Lung (tissue), 12 donors: ENCODE results near the gene TMEM30B. TPM values are rescaled to one million over a fixed set of nuclear protein-coding genes. Genes with fewer than 3 reads are reported as not detected.
A peak's percentile ranks its signal among the peaks of the same experiment; 100 is the strongest.

Experiments used
- ATAC-seq: fragments of 200-7000 bp; cut with Tn5 transposase; one replicate; pipeline ENCODE4 v1.9.1; 2020; ENCODE audit warnings: moderate number of reproducible peaks; ENCODE audit not compliant: insufficient read depth, low FRiP score
- DNase-seq, 3 donors: peaks; one replicate each; pipeline ENCODE4 v3.0.0-alpha.2; 2013 to 2017
- H3K27ac ChIP-seq, 2 donors: one replicate each; pipeline ENCODE4 v1.5.1; 2013; ENCODE audit warnings: mild to moderate bottlenecking in 2 of 2, moderate library complexity in 2 of 2, control low read depth in 1 of 2, inconsistent platforms in 1 of 2, low read depth in 1 of 2, low read length in 1 of 2
- H3K27me3 ChIP-seq, 3 donors: one replicate each; pipeline ENCODE4 v1.5.1; 2013; ENCODE audit warnings: low read length in 2 of 3; ENCODE audit not compliant: control insufficient read depth in 3 of 3, insufficient read depth in 3 of 3
- H3K36me3 ChIP-seq, 4 donors: one replicate each; pipeline ENCODE4 v1.5.1; 2013; ENCODE audit warnings: low read length in 4 of 4, mild to moderate bottlenecking in 1 of 4, moderate library complexity in 1 of 4; ENCODE audit not compliant: control insufficient read depth in 4 of 4, insufficient read depth in 4 of 4
- H3K4me1 ChIP-seq, 5 donors: one replicate each; pipeline ENCODE4 v1.5.1; 2013; ENCODE audit warnings: low read length in 5 of 5, mild to moderate bottlenecking in 2 of 5, moderate library complexity in 1 of 5; ENCODE audit not compliant: control insufficient read depth in 5 of 5, insufficient read depth in 5 of 5
- H3K4me3 ChIP-seq: one replicate; pipeline ENCODE4 v1.5.1; 2013; ENCODE audit warnings: mild to moderate bottlenecking, control low read depth, moderate library complexity
- H3K9ac ChIP-seq, 2 donors: one replicate each; pipeline ENCODE4 v1.5.1; 2013; ENCODE audit warnings: low read length in 2 of 2, control low read depth in 1 of 2; ENCODE audit not compliant: insufficient read depth in 1 of 2
- H3K9me3 ChIP-seq, 4 donors: one replicate each; pipeline ENCODE4 v1.5.1; 2013; ENCODE audit warnings: low read length in 3 of 4, mild to moderate bottlenecking in 1 of 4, moderate library complexity in 1 of 4; ENCODE audit not compliant: control insufficient read depth in 4 of 4, insufficient read depth in 3 of 4
- CTCF ChIP-seq: IDR thresholded peaks from 2 replicates; pipeline ENCODE4 v1.5.1; 2012; ENCODE audit warnings: mild to moderate bottlenecking; ENCODE audit errors: control extremely low read depth, extremely low read depth
- WGBS, 2 donors: extraction: QIAGEN DNeasy Blood & Tissue Kit; methylation state at CpG; one replicate each; pipeline ENCODE4 v1.1.7; 2013; 5-methylcytosine and 5-hydroxymethylcytosine counted together
- polyA plus RNA-seq, 2 donors: library from polyadenylated mRNA; stranded (reverse); fragments of 200-250 nt; gene quantifications; one replicate each; pipeline ENCODE4 v1.2.1, GENCODE V29; 2013
- total RNA-seq, 2 donors: library from RNA; depleted of rRNA in 1 of 2; stranded (reverse); fragments of >200 nt in 1 of 2; gene quantifications; one replicate each; pipeline ENCODE4 v1.2.1, GENCODE V29; 2014 to 2021
- donor health status: control.
- donor health status: control.
- donor health status: Bipolar disorder and iron deficiency.
- donor health status: healthy.
- donor health status: DM: yes; HTN: yes; CAD: no.

TMEM30B gene
- total and polyA plus RNA-seq, 4 donors = 14.4 to 24.3 (median 20.1) TPM

- H3K9me3 ChIP-seq = no peaks in the 10 kb centered on the region
- H3K36me3 ChIP-seq = no peaks in the 10 kb centered on the region
- H3K4me3 ChIP-seq = no peak overlapping the region
- peaks cover 0 to 10% (median 2%) of the 10 kb centered on the region in 5 donors for H3K4me1 ChIP-seq
- no peak overlapping the region for H3K9ac ChIP-seq
- peaks cover 0 to 7% (median 5%) of the 10 kb centered on the region in 3 donors for H3K27me3 ChIP-seq
- TF ChIP-seq CTCF = no peak
- ATAC-seq (no peak), DNase-seq (peak; percentile 26 to 77 (median 74))
- H3K27ac ChIP-seq = no peak overlapping the region
- 56 to 71% methylated on average over 11 of the region's 11 CpGs for WGBS, 2 donors
Measured at GRCh38 chr14:61266891-61267740, 14.0 kb downstream of the TMEM30B start.

- H3K27me3 ChIP-seq = peaks cover 0 to 5% (median 5%) of the 10 kb centered on the region in 3 donors
- no peak overlapping the region for H3K9ac ChIP-seq
- no peak overlapping the region for H3K4me3 ChIP-seq
- DNase-seq (no peak), ATAC-seq (no peak)
- peaks cover 0 to 10% (median 2%) of the 10 kb centered on the region in 5 donors for H3K4me1 ChIP-seq
- TF ChIP-seq CTCF = no peak
- 81 to 84% methylated on average over 4 of the region's 4 CpGs for whole genome bisulfite sequencing, 2 donors
- H3K36me3 ChIP-seq = no peaks in the 10 kb centered on the region
- no peak overlapping the region for H3K27ac ChIP-seq
- no peaks in the 10 kb centered on the region for H3K9me3 ChIP-seq
Measured at GRCh38 chr14:61266436-61266835, 14.7 kb downstream of the TMEM30B start.

- no peak overlapping the region for H3K4me3 ChIP-seq
- ATAC-seq (no peak), DNase-seq (no peak)
- no peaks in the 10 kb centered on the region for H3K9me3 ChIP-seq
- H3K9ac ChIP-seq = no peak overlapping the region
- H3K4me1 ChIP-seq = peaks cover 0 to 10% (median under 1%) of the 10 kb centered on the region in 5 donors
- no peak for TF ChIP-seq CTCF
- H3K36me3 ChIP-seq = no peaks in the 10 kb centered on the region
- WGBS, 2 donors = 61 to 70% methylated on average over 4 of the region's 4 CpGs
- H3K27me3 ChIP-seq = peaks cover 0 to 2% (median 0%) of the 10 kb centered on the region in 3 donors
- H3K27ac ChIP-seq = no peak overlapping the region
Measured at GRCh38 chr14:61264651-61265050, 16.5 kb downstream of the TMEM30B start.
